ENCODE measurements around the gene NKTR.

The NKTR gene

GRCh38 chr3:42697289-42698051 lies 97.0 kb downstream of the NKTR start:
- DNase-seq, result no peak
